RWPE2 (cell line): ENCODE measurements around the gene IL18.
A peak's percentile ranks its signal among the peaks of the same experiment; 100 is the strongest.

Experiments
- ATAC-seq: fragments of 200-7000 bp; cut with Tn5 transposase; 3 replicates; pipeline ENCODE4 v1.9.1; 2021; ENCODE audit warnings: low read depth
- DNase-seq: peaks from one replicate; pipeline ENCODE4 v3.0.0-alpha.2; 2020; ENCODE audit warnings: low spot score
- H3K27ac ChIP-seq: fragments of 450-650 bp; 2 replicates; pipeline ENCODE4 v1.5.1; 2017; ENCODE audit warnings: mild to moderate bottlenecking; ENCODE audit not compliant: poor library complexity, severe bottlenecking
- H3K27me3 ChIP-seq: fragments of 250-450 bp; sonication (Bioruptor Pico); 2 replicates; pipeline ENCODE4 v1.5.1; 2021; ENCODE audit warnings: mild to moderate bottlenecking, moderate library complexity; ENCODE audit not compliant: insufficient read depth, poor library complexity, severe bottlenecking
- H3K36me3 ChIP-seq: fragments of 250-450 bp; sonication (Bioruptor Pico); 2 replicates; pipeline ENCODE4 v1.5.1; 2020; ENCODE audit warnings: low read depth, mild to moderate bottlenecking, moderate library complexity
- H3K4me1 ChIP-seq: fragments of 250-450 bp; sonication (Bioruptor Pico); 2 replicates; pipeline ENCODE4 v1.5.1; 2021; ENCODE audit warnings: mild to moderate bottlenecking, moderate library complexity; ENCODE audit not compliant: insufficient read depth, poor library complexity, severe bottlenecking
- H3K4me3 ChIP-seq: fragments of 250-450 bp; sonication (Bioruptor Pico); 2 replicates; pipeline ENCODE4 v1.5.1; 2021; ENCODE audit warnings: mild to moderate bottlenecking, moderate library complexity; ENCODE audit not compliant: severe bottlenecking
- H3K9me3 ChIP-seq: fragments of 250-450 bp; sonication (Bioruptor Pico); 2 replicates; pipeline ENCODE4 v1.5.1; 2021; ENCODE audit warnings: mild to moderate bottlenecking, moderate library complexity; ENCODE audit not compliant: severe bottlenecking
- CTCF ChIP-seq: fragments of 450-650 bp; IDR thresholded peaks from one replicate; pipeline ENCODE4 v1.5.1; 2017; ENCODE audit warnings: mild to moderate bottlenecking, moderate library complexity; ENCODE audit not compliant: poor library complexity, severe bottlenecking

IL18 gene

GRCh38 chr11:112113539-112114457 lies 50.1 kb downstream of the IL18 start:
- no peak for DNase-seq
- no peaks in the 10 kb centered on the region for H3K9me3 ChIP-seq
- no peak overlapping the region for H3K27ac ChIP-seq
- ATAC-seq: peak; percentile 59
- no peaks in the 10 kb centered on the region for H3K27me3 ChIP-seq
- TF ChIP-seq CTCF: peak; percentile 69
- H3K36me3 ChIP-seq: no peaks in the 10 kb centered on the region
- H3K4me3 ChIP-seq: no peak overlapping the region
- no peaks in the 10 kb centered on the region for H3K4me1 ChIP-seq

DNA sequence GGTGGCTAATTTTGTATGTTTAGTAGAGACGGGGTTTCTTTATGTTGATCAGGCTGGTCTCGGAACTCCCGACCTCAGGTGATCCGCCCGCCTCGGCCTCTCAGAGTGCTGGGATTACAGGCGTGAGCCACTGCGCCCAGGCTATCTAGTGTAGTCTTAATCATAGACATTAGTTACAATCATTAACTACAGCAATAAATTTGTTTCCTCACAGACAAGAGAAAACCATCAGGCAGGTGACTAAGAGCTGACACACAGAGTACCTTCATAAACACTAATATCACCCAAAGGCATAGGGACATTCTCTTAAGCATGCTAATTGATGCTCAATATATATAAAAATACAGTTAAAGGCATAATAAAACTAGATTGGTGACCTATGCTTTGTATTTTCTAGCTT lies 57.8 kb downstream of the IL18 start:
- Histone ChIP-seq H3K27ac (no peak overlapping the region), H3K9me3 (no peaks in the 10 kb centered on the region), H3K36me3 (no peaks in the 10 kb centered on the region), H3K27me3 (no peaks in the 10 kb centered on the region), H3K4me3 (no peak overlapping the region), H3K4me1 (peaks cover 7% of the 10 kb centered on the region)
- no peak for TF ChIP-seq CTCF
- peak; percentile 81 for ATAC-seq
- DNase-seq: no peak

- no peak for TF ChIP-seq CTCF
- peaks cover 7% of the 10 kb centered on the region for H3K4me1 ChIP-seq
- ATAC-seq (no peak), DNase-seq (no peak)
- H3K9me3 ChIP-seq: no peaks in the 10 kb centered on the region
- H3K36me3 ChIP-seq: no peaks in the 10 kb centered on the region
- no peak overlapping the region for H3K4me3 ChIP-seq
- no peak overlapping the region for H3K27ac ChIP-seq
- no peaks in the 10 kb centered on the region for H3K27me3 ChIP-seq
Observed at GRCh38 chr11:112103446-112103845, 60.4 kb downstream of the IL18 start.

DNA sequence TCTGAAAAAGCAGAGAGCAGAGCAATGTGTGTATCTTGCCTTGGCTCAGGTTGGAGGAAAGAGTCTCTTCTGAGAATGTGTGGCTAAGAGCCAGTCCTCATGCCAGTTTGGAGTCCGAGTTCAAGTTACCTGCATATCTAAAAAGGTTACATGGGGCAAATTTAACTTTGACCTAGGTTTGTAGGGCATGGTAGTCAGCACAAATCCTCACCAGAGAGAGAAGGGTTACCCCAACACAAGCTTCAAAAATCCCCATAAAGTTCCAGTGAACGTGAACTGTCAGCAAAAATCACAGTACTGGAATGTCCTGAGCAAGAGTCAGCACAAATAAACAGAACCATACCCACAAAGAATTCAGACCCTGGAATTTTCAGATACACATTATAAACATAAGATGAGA lies 63.4 kb downstream of the IL18 start:
- Histone ChIP-seq H3K4me3 (no peak overlapping the region), H3K27ac (no peak overlapping the region), H3K9me3 (no peaks in the 10 kb centered on the region), H3K36me3 (peaks cover 9% of the 10 kb centered on the region), H3K27me3 (no peaks in the 10 kb centered on the region), H3K4me1 (no peaks in the 10 kb centered on the region)
- TF ChIP-seq CTCF: no peak
- ATAC-seq: no peak
- DNase-seq: no peak
